NCI-H146 treated with DMSO at 0.1 percent for 48 hours (cell line): ENCODE results near the gene CD47.
A peak's percentile ranks its signal among the peaks of the same experiment; 100 is the strongest.

Experiments used
- DNase-seq: peaks from one replicate; lab custom pipeline; 2025; ENCODE audit not compliant: unreplicated experiment; lab: John Stamatoyannopoulos, UW

Gene CD47

GRCh38 chr3:108118038-108118768 is 27.4 kb upstream of the CD47 start:
- DNase-seq, result no peak

GRCh38 chr3:108117241-108117775 is 26.5 kb upstream of the CD47 start:
- DNase-seq, result no peak

GRCh38 chr3:108114423-108115065 is 23.7 kb upstream of the CD47 start:
- no peak for DNase-seq

DNA sequence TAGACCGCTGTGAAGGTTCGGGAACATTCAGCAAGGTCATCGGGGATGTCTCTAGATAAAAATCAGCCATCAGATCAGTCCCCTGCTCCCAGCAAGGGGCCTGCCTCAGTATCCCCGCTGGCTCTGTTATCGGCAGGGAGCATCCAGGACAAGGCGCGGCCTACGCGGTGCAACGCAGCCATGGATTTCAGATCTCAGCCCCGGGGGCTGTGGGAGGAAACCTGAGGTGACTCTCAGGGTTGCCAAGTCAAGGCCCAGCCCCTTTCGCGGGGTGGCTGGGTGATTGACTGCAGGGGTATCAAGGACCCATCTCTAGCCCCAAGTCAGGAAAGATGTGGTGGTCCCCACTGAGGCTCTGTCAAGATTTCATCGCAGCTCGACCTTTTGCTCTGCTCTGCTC is 23.1 kb upstream of the CD47 start:
- no peak for DNase-seq

- DNase-seq, result no peak
Observed at GRCh38 chr3:108110934-108111333, 20.1 kb upstream of the CD47 start.

DNA sequence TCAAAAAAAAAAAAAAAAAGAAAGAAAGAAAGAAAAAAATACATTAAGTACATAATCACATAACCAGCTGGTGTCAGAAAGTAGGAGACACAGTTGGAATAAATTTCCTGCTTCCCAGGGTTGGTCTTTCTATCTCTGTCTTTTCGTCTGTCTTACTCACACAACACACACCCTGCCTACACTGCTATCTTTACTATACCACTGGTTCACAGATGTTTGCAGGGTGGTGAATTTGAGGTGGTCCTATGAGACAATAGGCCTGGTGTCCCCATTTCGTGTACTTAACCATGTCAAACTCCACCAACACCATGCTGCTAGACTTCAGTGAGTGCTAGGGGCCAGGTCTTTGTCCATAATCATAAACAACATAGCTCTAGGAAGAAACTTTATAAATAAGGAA is 17.6 kb upstream of the CD47 start:
- no peak for DNase-seq

GRCh38 chr3:108106449-108106848 is 15.6 kb upstream of the CD47 start:
- DNase-seq, result no peak

- peak; percentile 65 for DNase-seq
Observed at GRCh38 chr3:108106031-108106430, 15.2 kb upstream of the CD47 start.

DNA sequence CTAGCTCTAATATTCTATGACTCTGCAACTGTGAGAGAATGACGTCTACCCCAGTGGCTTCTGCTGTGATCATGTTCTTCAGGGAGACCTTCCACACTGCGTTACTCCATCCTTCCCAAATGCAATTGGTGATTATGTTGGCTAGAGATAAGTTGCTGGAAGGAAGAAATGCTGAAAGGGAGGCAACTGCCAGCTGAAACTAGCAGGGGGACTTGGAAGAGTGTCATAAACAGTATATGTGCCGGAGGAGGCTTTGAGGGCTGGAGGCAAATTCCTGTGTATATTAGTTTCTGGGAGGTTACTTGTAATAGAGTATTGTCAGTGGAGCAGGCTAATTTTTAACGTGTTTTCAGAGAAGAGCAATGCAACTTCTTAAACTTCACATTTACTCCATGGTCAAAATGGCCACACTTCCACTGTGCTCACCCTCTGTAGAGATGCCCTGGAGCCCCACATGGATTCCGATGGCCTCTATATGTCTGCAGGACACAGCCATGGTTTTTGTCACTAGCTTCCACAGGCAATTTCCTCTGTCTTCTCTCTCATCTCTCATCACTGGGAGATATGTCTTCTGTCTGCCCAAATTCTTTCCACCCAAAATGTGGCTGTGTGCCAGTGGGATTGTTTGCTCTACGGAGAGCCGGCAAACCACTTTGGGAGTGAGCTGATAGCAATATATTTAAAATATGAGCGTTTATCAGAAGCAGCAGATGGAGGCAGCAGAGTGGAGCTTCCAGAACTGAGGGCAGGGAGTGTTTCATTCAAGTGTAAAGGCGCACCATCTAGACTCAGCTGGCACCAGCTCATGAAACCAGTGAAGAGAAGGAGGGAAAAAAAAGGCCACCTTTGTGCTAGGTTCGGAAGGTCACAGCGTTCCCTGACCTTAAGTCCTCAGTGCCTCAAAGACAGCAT is 13.3 kb upstream of the CD47 start:
- no peak for DNase-seq

DNA sequence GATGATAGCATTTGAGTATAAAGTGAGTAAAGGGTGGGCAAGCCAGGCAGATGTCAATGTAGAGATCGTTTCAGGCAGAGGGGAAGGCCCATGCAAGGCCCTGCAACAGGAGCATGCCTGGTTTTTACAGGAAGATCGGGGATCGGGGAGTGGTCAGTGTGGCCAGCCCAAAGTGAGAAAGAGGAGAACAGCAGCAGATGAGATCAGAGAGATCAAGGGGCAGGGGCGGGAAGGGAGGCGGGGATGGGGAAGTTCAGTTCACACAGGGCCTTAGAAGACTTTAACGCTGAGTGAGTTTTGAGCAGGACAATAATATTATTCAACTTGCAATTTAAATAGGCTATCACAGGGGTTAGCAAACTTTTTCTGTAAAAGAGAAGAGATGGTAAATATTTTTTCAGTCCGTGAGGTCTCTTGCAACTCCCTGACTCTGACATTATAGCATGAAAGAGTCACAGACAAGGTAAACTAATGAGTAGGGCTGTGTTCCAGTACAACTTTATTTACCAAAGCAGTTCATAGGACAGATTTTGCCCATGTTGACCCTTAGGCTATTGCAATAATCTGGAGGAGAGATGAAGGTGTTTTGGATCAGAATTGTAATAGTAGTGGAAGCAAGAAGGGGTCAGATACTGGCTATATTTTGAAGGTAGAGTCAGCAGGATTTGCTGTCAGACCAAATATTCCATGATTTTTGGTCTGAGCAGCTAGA is 12.4 kb upstream of the CD47 start:
- no peak for DNase-seq

- DNase-seq, result no peak
Observed at GRCh38 chr3:108102420-108103039, 11.7 kb upstream of the CD47 start.

DNA sequence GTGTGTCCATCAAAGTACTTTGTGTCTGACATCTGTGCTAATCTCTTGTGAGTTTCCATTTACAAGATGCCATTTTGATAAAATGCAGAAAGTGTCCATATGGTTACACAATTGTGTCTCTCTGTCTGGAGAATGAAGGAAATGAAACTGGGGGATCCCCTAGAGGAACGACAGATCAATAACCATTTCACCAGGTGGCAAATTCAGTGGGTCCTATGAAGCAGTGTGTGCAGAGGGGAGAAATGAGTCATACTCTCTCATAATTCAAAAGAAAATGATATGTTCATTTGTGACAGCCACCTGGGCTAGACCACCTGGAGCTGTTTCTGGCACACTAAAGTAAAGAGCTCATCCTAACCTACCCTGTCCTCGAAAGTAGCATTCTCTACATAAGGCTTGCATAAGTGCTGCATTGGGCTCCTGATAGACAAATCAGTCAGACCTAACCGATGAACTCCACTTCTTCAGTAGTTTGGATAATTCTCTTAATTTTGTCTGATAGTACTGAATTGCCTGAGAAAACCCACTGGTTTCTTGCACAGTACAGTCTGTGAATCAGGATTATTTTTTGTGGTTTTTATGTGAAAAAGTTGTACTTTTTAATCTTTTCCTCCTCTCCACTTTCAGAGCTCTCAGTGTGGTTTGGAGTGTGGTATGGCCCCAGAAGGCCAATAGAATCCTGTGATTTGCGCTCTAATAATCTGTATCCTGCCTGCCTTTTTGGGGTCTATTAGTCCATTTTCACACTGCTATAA is 10.3 kb upstream of the CD47 start:
- DNase-seq, result peak; percentile 84

GRCh38 chr3:108099679-108100428 is 9.0 kb upstream of the CD47 start:
- DNase-seq, result no peak

GRCh38 chr3:108099244-108099643 is 8.4 kb upstream of the CD47 start:
- no peak for DNase-seq

DNA sequence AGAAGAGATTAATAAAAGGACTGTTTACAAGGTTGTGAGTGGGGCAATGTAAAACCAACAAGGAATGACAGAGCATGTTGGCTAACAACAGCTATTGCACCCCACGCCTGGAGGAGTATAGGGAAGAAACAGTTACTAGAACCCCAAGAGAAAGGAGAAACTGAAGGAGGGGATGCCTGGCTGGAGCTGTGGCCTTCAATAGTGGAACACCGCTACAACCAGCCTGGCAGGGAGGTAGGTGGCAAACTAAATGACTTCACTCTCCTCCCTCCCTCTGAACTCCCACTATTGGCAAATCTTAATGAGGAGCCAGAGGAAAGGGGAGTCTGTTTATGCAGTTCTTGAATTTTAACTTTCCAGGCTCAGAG is 7.2 kb upstream of the CD47 start:
- DNase-seq, result no peak

DNA sequence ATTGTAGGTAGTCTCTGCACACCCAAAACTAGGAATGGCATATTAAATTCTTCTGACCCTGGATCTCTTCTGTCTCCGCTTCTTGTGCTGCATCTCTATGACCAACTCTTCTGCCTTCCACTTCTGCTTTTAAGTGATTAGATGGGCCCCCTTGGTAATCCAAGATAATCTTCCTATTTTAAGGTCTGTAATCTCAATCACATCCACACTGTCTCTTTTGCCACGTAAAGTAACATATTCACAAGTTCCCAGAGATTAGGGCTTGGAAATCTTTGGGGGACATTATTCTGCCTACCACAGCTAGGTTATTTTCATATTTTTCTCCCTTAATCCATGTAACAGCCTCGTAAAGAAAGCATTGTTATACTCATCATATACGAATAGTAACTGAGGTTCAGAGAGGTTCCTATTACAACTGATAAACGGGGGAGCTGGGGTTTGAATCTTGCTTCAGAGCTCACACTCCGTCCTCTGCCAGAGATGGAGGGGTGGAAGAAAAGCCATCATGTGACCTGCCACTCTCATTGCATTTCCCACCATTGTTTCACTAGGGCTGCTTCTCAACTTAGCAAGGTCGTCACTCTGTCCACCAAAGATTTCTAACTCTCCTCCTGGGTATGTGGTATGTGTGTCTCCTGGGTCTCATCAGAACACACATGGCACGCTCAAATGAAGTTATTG is 6.6 kb upstream of the CD47 start:
- no peak for DNase-seq

GRCh38 chr3:108096532-108097321 is 5.9 kb upstream of the CD47 start:
- DNase-seq, result no peak

DNA sequence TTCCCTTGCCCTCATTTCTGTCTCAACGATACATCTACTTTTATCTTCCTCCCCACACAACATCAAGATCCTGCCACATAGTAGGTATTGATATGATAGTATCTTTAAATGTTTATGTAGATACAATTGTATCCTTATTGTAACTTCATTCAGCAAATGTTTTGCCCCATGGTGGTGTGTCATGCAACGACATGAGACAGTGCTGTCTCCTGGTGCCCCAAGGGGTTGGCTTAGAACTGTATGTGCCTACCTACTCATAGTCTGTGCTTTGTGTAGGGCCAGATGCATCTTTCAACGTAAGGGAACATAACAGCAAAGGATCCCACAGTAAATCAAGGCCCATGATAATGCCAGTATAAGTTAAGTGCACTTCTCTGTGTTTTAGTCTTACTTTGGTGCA is 2.8 kb upstream of the CD47 start:
- DNase-seq, result no peak
